IMR-90 (cell line): Measurements from ENCODE around the gene KLK10.

Experiments
- CHD1 ChIP-seq: IDR thresholded peaks from 2 replicates; pipeline ENCODE4 v1.6.1; 2012; ENCODE audit warnings: low read depth, low read length, improper control_type of control experiment
- CTCF ChIP-seq: conservative IDR thresholded peaks from 2 replicates; pipeline ENCODE4 v1.5.1; 2012; ENCODE audit warnings: mild to moderate bottlenecking, low read depth, low read length, improper control_type of control experiment
- FOS ChIP-seq: fragments of 150-350 bp; IDR thresholded peaks from 2 replicates; pipeline ENCODE4 v1.6.1; 2016; ENCODE audit warnings: low read depth, low read length
- POLR2A ChIP-seq: IDR thresholded peaks from 2 replicates; pipeline ENCODE4 v1.6.1; 2012; ENCODE audit warnings: mild to moderate bottlenecking, low read depth, low read length
- RFX5 ChIP-seq: IDR thresholded peaks from 2 replicates; pipeline ENCODE4 v1.8.0; 2012; ENCODE audit warnings: low read depth, mild to moderate bottlenecking, low read length, moderate library complexity

GRCh38 chr19:51001515-51001914, 18.0 kb downstream of the KLK10 start, which contains the start of gene KLK8:
- no peak for TF ChIP-seq CTCF
- TF ChIP-seq CHD1: no peak
- TF ChIP-seq POLR2A: no peak
- TF ChIP-seq RFX5: no peak
- TF ChIP-seq FOS: no peak
